HG03097 (cell line): ENCODE measurements around the gene POM121L2.

Experiments used
- ATAC-seq: cut with Tn5 transposase; IDR thresholded peaks from one replicate; pipeline ENCODE4 v1.9.1; 2021; ENCODE audit not compliant: unreplicated experiment, low FRiP score

The POM121L2 gene

DNA sequence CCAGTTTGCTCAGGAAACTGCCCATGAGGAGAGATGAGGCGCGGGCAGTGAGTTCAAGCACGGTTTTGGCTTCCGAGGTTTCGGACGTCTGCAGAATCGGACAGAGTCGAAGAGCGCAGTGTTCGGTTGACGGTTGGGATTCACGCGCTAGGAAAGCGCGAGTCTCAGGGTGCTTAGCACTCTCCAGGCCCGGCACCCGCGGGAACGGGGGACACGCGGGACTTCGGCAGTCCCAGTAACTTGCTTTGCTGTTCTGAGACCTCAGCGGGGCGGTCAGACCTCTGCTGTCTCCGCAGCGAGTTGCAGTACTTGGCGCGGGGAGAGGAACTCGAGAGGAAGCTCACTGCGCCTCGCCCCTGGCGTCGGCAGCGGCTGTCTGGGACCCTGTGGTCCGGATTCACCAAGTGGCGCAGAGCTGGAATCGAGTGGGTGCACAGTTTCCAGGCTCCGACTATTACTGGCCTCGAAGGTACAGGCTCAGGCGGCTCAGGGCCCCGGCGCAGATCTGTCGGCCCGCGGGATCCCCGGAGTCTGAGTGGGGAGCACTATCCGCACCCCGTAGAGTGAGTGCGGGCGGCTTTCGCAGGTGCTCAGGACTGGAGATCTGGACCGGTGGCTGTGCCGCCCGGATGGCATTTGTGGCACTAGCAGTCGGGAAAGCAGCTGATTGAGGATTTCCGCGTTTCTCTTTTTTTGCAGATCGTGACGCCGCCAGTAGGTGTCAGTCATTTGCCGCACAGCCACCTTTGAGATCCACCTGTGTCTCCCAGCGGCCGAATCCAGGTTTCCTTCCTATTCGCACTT, at the start of gene POM121L2:
POM121L2 (minus strand) TSS at position 128 of the 804 bp plus-strand sequence; CDS start at position 25, 103 bp downstream.
- ATAC-seq, result no peak

DNA sequence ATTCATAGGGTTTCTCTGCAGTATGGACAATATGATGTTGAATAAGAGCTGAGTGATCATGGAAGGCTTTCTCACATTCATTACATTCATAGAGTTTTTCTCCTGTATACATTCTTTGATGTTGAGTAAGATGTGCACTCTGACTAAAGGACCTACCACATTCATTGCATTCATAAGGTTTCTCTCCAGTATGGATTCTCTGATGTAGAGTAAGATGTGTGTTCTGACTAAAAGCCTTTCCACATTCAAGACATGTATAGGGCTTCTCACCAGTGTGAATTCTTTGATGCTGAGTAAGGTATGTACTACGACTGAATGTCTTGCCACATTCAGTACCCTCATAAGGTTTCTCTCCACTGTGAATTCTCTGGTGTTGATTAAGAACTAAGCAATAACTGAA, 47.2 kb upstream of the POM121L2 start:
- ATAC-seq, result no peak

DNA sequence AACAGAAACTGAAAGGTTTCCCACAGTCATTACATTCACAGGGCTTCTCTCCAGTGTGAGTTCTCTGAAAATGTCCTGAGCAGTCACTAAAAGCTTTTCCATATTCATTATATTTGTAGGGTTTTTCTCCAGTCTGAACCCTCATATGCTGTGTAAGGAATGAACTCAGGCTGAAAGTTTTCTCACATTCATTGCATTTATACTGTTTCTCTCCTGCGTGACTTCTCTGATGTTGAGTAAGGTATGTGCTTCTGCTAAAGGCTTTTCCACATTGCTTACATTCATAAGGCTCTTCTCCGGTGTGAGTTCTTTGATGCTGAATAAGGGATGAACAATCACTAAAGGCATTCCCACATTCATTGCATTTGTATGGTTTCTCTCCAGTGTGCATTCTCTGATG, 46.7 kb upstream of the POM121L2 start:
- no peak for ATAC-seq

DNA sequence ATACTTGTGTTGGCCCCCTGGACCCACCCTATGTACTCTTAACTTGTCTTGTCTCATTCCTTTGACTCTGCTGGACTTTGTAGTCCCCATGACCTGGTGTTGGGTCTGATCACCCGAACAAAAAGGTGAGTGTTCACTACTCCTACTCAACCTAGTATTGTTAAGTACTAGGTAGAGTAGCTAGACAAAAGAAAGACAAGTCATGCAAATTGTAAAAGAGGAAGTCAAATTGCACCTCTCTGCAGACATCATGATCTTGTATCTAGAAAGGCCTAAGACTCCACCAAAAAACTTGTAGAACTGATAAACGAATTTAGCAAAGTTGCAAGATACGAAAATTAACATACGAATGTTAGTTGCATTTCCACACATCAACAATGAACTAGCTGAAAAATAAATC, 40.8 kb upstream of the POM121L2 start:
- no peak for ATAC-seq

DNA sequence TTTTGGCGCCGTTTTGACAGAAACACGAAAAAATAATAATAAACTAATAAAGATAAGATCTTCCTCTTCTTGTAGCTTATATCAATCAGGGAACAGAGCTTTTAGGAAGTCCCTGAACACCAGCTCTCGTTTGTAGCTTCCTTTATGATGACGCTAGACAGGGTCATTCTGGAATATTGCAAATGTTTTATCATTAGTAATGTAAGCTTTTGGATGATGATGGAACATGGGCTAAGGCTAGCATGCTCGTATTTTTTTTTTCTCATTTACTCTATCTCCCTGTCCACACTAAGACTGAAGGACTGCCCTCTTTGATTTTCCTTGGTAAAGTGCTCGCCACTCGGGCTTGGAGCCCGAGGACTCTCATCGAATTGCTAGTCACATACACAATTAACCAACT, 22.1 kb upstream of the POM121L2 start:
- ATAC-seq, result no peak

DNA sequence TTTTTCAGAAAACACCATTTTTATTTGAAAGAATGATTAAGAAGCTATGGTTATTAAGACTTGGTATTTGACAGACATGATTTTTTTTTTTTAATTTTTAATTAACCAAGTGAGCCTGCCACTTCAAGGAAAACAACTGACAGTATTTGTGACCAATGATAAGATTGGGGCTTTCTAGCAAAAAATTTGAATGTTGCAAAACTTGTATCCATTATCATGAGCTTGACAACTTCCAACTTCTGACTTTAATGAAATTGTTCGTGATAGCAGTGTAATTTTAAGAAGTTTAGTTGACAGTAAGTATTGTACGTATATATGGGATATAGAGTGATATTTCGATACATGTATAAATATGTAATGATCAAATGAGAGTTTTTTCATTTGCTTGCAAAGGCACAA, 21.6 kb upstream of the POM121L2 start:
- no peak for ATAC-seq

DNA sequence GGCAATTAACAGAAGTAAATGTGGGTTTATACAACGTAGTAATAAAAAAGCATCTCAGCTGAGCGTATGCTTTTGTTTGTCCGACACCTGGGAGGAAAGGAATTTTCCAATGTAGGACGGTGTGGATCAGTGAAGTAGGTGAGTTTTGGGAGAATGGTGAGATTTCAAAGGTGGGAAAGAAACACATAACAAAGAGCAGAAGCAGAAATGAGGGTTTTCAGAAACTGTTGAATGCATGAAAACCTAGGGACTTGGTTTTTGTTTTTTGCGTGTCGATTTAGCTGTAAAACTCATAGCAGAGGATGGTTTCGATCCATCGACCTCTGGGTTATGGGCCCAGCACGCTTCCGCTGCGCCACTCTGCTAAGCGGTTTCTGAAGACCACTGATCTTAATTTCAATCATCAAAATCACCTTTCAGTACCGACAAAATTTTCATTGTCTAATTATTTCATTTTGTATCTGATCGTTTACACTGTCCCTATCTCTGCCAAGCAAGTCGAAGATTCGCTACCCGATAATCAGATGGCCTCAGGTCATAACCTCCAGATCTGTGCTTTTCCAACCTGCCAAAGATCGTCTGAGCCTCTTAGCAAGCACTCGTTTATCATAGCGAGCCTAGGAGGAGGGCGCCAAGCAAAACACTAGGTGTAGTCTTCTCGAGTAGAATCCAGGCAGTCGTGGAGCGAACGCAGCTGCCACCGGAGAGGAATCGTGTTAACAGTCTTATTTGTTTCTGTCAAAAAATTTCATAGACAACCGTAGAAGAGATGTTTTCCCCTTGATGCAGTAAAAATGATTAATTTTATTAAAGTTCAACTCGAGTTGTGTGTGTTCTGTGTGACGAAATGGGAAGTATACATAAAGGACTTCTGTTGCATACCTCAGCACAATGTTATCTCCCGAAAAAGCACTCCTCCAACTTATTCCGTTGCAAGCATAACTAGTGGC, 20.9 kb upstream of the POM121L2 start:
- ATAC-seq, result no peak

DNA sequence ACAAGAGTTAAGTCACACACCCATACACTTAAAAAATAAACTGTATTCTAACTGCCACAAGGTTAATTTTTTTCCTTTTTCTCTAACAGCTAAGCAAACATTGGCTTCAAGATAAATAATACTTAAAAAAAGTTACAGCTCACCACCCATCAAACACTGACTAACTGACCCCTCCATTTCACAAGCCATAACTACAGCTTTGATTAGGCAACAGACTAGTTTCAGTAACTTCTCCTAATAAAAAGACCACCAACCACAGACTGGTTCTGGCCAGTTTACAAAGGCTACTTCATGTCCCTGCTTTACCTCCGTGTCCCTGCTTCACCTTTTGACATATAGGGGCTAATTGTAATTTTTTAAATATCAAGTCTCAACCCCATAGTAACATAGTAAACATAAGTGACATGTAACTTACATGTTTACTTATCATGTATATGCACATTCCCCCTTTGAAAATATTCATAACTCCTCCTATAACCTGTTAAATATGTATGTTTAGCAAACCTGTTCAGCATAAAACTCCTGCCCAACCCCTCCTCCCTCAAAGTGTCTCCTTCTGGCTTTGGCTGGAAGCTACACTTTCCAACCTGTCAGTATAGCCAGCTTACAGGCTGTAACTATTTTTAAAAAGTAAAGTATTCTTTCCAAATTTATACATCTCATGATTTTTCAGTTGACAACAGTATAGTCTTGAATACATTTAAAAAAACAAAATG, 15.1 kb upstream of the POM121L2 start:
- ATAC-seq, result no peak

DNA sequence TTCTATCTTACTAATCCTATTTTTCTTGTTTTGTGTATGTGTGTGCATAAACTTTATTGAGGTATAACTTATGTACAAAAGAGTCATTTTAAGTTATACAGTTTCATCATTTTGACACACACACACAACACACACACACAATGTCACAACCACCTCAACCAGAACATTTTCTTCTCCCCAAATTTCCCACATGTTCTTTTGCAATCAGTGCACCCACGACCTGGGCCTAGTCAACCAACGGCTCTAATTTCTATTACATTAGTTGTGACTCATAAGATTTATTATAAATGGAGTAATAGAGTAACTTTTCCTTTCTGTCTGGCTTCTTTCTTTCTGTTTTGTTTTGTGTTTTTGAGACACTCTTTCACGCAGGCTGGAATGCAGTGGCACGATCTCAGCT, 9.8 kb upstream of the POM121L2 start:
- no peak for ATAC-seq

DNA sequence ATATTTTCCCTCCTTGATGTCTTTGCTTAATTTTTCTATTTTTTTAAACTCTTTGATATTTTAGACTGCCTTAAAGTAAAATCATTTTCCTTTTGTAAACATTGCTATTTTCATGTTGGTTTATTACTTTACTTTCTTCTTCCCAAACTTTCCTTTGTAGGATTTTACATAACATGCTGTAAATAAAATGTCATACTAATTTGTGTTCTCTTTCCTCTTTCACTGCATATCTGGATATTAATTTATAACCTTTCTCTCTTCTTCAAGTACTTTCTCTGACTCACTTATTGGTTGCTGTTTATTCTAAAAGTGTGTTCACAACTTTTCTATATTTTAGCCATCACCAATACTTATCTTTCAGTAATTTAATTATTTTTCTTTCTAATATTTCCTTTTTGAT, 9.3 kb upstream of the POM121L2 start:
- ATAC-seq, result no peak

DNA sequence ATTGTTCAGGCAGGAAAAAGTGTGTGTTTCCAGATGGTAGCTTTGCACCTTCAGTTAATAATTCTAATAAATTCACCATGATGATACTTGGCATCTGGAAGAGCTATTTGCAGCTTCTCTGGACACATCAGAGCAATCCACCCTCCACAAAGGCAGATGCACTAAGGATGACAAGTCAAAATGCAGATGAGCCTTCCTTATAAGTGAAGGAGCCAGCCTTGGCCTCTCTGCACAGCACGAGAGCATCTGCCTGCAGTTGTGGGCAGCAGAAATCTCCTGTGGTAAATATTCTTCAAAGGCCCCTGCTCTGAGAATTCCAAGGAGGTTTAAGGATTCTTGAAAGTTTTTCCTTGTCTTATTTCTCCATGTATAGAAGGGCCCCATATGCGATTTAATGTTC, 6.9 kb upstream of the POM121L2 start:
- no peak for ATAC-seq

DNA sequence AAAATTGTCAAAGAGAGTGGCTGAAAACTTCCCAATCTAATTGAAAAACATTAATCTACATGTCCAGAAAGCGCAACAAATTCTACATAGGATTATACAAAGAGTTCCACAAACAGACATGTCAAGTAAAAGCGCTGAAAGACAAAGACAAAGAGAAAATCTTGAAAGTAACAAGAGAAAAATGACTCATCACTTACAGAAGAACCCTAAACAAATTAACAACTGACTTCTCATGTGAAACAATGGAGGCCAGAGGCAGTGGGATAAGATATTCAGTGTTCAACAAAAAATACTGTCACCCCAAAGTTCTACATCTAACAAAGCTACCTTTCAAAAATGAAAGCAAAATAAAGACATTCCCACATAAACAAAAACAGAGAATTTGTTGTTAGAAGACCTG, 2.0 kb upstream of the POM121L2 start:
- ATAC-seq, result no peak

DNA sequence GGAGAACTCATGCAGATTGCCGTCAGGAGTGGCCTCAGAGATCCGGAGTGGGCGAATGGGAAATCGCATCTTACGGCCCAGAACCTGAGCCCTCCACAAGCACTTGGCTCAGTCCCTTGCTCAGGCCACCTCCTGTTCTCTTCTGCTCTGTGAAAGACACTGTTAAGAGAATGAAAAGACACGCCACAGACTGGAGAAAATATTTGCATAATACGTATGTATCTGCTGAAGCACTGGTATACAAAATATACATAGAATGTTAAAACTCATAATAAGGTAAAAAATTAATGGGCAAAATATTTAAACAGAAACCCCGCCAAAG, 838 bp upstream of the POM121L2 start:
- ATAC-seq, result no peak

DNA sequence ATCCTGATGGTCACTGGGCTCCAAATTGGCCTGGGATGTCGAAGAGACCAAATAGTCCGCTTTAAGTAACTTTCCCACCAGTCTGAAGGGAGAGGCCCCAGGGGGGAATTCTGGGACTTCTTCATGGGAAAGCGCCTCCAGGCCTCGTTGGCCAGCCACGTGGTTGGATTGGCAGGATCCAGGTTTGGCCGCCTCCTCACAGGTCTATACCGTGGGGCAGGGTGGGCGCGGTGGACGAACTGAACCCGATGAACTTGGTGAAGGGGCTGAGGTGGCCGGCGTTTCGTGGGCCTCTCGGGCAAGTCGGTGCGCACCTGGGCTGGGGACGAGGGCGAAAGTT, 297 bp downstream of the POM121L2 start:
- ATAC-seq, result no peak

DNA sequence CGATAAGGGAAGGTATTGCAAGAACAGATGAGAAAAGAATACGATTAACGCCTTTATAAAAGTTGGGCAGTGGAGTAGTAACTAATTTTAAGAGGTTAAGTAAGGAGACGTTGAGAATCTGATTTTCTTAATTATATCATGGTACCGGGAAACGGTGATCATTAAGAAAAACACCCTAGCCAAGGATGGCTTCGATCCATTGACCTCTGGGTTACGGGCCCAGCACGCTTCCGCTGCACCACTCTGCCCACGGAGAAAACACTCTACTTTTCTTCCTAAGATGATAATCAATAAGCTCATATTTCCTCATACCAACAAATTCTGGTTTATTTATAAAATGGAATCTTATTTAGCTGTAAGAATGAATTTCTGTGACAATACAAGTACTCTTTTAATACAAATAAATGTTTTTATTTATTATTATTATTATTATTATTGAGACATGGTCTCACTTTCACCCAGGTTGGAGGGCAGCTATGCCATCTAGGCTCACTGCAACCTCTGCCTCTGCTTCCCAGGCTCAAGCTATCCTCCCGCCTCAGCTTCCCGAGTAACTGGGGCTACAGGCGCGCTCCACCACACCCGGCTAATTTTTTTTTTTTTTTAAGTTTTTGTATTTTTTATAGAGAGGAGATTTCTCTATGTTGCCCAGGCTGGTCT, 8.3 kb downstream of the POM121L2 start:
- no peak for ATAC-seq

DNA sequence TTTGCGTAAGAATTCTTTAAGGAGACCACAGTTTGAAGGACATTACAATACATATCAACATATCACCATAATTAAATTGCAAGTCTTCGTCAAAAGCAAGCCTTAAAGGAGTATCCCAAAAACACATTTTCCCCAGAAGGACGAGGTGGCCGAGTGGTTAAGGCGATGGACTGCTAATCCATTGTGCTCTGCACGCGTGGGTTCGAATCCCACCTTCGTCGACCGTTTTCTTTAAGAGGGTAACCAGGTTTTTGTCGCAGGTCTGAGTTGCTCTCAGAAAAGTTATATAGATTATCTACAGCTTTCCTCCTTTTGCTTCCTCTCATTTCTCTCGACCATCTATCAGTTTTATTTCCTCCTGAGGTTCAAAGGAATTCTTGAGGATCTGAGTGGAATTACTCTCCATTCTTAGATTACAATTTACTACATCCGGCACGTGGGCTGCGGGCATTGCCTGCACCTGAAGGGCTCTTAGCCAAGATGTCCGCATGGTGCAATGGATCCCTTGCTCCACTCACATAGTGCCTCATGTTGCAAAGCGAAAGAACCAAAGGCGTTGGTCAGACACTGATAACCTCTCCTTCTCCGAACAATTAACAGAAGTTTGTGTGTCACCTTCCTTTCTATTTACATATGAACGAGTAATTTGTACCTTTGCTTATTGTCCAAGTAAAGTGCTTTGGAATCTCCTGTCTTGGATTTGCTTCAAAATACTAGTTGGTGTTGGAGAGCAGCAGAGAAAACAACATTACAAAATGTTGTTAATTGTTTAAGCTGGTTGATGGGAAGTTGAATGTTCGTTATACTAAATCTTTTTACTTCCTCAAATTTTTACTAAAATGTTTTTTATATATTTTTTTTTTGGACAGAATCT, 14.0 kb downstream of the POM121L2 start:
- ATAC-seq, result no peak

DNA sequence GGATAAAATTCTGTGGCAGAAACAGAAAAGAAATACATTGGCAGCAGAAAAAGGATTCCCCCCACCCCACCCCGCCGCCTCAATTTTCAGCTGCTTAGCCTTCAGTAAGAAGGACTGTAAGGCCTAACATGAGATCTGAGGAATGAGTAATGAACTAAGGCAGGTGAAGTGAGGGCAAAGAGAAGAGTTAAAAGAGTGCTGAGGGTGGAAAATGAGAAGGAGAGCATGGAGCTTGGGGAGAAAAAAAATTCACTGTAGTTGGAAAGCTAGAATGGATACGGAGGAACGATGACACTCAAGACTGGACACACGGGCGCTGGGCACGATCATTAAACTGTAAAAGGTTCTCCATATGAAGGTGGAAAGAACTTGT, 14.6 kb downstream of the POM121L2 start:
- ATAC-seq, result no peak

DNA sequence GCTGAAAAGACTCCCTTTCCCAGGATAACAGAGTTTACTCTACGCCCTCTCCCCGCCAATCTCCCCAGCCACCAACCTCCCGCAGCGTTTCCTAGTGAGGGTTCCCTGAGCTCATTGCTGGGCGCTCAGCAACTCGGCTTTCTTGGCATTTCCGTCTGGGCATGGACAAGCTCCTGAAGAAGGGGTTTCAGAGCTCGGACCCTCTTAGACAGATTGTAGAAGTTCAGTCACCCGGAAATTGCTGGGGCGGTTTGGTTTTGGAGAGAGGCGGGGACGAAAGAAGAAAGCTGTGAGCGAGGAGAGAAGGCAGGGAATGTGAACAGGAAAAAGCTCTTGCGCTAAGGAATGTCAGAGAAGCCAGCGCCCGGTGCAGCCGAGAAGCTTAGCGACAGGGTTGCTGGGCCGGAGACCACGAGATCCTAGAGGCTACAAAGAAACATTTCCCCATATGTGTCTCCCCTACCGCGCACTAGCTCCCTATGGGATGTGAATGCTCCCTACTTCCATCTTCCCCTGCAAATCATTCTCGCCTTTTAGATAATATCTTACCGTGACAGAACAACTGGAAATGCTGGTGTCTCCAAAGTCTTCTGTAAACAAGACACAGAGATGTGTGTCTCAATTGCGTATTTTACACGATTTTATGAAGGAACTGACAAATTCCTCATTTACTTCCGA, 15.8 kb downstream of the POM121L2 start:
- no peak for ATAC-seq

DNA sequence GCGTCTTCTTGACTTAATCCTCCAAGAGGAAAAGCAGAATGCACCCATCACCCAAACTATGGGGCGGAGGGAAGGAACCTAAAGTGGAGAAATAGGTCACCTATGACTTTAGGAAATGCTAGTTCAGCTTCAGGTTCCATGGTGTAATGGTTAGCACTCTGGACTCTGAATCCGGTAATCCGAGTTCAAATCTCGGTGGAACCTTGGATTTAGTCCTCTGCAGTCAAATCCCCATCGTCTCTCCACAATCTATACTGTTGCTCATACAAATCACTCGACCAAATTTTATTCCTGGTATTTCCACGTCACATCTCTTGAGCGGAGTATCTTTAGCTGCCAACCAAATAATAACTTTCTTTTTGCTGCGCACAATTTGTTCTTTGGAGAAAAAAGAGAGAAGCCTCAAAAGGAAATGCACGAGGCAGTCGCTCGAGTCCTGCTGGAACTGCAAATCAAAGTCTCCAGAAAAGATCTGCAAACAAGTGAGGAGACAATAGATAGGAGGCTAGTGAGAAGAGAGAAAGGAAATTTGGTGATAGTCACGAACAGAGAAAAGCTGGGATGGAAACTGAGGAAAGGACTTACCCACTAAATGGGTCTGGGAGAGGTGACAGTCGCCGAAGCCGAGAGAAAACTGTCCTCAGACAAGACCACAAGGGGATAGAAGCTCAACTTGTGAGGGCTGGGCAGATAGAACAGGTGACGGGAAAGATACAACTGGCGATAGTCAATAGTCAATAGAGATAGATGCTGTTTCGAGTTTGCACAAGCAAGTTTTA, 16.6 kb downstream of the POM121L2 start:
- ATAC-seq, result no peak
